Left kidney (tissue), 2 donors: ENCODE data around the gene THOC1. TPM values are rescaled to one million over a fixed set of nuclear protein-coding genes. Genes with fewer than 3 reads are reported as not detected.

Experiments used
- DNase-seq: peaks from one replicate; pipeline ENCODE4 v3.0.0-alpha.2; 2013
- polyA plus RNA-seq: library from polyadenylated mRNA; unstranded; fragments of 120-200 nt; gene quantifications from one replicate; pipeline ENCODE4 v1.2.1, GENCODE V29; 2013; ENCODE audit not compliant: insufficient read length

The THOC1 gene
- polyA plus RNA-seq, 1 donor = 139 TPM

DNA sequence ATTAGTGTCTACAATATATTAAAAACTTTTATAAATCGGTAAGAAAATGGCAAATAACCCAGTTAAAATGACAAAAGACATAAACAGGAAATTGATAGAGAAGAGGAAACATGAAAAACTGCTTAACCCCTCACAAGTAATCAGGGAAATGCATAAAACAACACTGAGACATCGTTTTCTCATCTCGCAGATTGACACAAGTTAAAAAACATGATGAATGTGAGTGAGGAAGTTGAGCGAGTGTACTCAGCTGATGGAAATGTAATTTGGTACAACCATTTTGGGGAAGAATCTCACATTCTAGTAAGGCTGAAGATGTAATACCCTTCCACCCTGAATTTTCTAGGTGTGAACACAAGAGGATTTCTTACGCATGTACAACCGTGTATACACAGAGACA, 18.0 kb upstream of the THOC1 start:
- DNase-seq = no peak

DNA sequence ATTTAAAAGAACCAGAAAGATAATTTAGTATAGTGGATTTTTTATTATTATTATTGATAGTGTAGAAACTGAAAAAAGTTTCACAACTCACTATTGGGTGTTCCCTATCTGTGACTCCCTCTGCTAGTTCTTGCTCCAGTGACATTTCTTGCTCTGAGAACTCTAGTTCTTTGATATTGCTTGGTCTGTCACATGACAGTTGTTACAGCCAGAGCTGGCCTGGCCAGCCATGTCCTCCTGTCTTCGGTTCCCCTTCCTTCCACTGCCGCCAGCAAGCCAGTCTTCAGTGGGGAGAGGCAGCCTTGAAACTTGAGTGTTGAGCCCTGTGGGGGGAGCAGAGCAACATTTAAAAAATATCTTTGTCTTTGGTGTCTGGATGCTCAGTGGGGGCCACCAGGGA, 7.6 kb upstream of the THOC1 start:
- no peak for DNase-seq

DNA sequence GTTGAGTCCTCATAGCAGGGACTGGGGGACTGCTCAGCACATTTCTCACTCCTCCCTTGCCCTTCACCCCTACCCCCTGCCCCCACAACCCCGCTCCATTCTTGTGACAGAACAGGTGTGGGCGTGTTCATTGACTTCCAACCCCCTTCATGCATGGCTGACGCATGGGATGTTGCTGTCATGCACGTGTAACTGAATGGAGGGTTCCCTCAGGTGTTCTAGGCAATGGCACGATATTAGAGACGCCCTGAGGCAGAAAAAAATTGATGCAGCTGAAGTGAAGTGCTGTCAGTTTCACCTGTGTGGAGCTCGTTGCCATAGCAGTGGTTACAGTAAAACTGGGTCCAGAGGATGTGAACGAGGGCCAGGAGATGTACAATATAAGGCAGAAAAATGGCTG, 6.5 kb upstream of the THOC1 start:
- no peak for DNase-seq

- DNase-seq = no peak
Measured at GRCh38 chr18:273525-273924, 5.7 kb upstream of the THOC1 start.

DNA sequence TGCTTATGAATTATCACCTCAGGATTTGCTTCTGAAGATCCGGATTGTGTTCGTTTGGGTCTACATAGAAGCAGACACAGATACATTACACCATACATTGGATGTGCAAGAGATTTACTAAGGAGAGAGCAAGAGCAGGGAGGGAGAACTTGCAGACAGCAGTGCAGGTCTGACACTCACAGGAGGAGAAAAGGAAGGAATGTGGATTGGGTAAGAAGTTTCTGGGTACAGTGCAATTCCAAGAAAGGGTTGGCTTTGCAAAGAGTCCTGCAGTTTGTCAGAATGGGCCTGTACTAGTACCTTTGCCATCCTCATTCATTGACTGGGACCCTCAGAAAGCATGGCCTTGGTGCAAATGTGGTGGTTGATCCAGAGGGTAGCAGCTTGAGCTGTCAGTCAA, 4.8 kb upstream of the THOC1 start:
- DNase-seq = no peak

DNA sequence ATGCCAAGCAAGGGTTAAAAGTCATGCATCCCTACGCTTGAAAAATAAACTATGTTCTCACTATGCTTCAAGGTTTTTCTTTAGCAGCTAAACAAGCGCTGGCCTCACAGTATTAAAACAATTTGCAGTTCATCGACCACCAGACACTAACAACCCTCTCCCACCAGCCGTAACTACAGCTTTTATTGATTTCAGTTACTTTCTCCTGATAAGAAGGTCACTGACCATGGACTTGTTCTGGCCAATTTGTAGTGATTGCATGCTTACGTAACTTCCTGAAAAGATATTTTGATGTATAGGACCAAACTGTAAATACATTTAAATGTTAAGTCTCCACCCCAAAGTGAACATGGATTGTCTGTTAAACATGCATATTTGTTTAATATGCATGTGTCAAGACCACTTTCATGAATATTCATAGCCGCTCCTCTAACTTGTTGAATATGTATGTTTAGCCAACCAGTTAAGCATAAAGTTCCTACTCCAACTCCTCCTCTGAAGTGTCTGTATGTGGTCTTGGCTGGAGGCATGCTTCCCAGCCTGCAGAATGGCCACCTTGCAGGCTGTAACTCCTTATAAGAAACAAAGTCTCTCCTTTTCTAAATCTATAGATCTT, 1.7 kb upstream of the THOC1 start:
- DNase-seq = no peak

DNA sequence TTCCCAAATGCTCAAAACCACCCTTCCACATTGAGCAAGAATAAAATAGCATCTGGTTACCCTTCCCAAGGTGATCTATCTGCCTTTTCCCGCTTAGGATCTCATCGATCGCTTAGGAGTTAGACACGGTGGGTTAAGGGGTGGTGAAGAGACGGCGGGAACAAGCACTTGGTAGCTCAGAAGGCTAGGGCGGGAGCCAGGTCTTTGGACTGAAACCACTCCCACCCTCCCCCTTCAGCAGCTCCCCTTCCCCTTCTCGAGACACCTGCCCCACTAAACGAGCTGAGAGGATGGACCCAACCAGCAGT, 513 bp downstream of the THOC1 start:
- peak; percentile 31 for DNase-seq

- no peak for DNase-seq
Measured at GRCh38 chr18:261398-262073, 6.3 kb downstream of the THOC1 start.

- DNase-seq = no peak
Measured at GRCh38 chr18:260547-260946, 7.3 kb downstream of the THOC1 start.

GRCh38 chr18:255171-255570, 12.7 kb downstream of the THOC1 start:
- no peak for DNase-seq

DNA sequence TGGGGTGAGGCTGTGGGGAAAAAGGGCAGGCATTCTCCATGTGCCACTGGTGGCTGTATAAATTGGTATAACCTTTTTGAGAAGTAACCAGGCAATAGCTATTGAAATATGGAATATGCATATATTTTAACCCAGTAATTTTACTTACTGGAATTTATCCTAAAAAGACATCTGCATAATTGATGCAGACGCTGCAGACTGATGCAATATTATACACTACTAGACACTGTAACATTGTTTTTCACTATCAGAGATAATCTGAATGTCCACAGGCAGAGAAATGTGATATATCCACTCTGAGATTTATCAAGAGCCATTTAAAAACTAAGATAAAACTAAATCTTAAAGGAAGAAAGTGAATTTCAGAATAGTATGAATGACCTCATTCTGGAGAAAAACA, 14.7 kb downstream of the THOC1 start:
- DNase-seq = no peak

DNA sequence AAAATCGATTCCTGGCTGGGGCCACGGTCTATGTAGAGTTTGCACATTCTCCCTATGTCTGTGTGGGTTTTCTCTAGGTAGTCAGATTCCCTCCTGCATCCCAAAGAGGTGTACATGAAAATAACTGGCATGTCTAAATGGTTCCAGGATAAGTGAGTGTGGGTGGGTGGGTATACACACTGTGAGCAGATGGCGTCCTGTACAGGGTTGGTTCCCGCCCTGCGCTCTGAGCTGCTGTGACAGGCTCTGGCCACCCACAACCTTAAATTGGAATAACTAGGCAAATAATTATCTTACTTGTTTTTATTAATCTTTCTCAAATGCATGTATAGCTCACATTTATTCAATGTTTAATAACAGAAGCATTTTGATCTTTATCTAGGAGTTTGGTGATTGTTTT, 16.3 kb downstream of the THOC1 start:
- DNase-seq = no peak

DNA sequence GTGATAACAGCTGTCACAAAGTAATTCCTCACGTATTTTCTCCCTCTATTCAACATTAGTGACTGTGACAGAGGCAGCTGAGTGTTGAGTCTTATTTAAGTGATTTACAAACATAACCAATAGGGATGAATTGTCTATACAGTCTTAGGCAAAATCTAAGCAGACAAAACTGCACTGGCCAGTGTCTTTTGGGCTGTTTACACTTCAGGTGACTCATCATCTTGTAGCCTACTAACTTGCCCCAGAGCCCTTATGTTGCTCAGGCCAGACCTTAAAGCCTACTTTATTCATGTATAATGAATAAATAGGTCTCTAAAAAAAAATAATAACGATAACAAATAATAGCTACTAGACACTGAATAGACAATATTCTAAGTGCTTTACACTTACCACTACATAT, 17.2 kb downstream of the THOC1 start:
- DNase-seq = no peak

DNA sequence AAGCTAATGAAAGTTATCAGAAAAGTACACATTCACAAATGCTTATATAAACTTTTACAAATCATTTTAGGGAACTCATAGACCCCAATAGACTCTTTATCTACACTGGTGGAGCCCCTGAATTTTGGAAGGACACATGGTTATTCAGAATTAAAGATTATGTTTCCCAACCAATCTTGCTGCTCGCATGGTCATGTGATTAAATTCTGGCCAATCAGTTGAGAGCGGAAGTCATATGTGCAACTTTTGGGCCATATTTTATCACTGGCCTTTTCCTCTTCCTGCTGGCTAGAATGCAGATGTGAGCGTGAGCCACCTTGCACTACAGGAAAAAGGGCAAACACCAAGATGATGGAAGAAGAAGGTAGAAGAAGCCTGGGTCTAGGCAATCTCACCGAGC, 19.8 kb downstream of the THOC1 start:
- DNase-seq = no peak

DNA sequence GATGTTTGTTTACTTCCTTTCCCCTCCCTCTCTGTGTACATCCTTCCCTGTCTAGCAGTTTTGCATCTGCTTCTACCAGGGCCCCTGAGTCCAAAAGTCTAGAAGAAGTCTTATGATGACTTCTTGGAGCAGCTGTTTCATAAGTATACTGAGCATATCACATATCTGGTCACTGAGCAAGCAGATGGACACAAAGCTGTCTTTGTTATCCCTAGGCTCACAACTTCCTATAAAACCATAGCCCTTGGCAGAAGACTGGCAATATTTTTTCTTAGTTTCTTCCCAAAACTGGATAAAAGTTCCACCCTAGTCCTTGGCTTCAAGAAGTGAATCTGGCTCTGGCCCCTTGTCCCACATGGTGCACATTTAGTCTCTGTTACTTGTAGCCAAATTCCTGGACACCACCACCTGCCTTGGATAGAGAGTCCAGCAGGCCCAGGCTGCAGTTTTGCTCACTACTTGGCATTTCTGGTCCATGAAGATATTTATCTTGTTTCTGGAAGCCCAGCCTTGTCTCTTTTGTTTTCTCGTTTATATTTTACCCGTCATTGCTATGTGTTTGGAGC, 22.5 kb downstream of the THOC1 start:
- DNase-seq = no peak

- DNase-seq = no peak
Measured at GRCh38 chr18:240175-240574, 27.7 kb downstream of the THOC1 start.

DNA sequence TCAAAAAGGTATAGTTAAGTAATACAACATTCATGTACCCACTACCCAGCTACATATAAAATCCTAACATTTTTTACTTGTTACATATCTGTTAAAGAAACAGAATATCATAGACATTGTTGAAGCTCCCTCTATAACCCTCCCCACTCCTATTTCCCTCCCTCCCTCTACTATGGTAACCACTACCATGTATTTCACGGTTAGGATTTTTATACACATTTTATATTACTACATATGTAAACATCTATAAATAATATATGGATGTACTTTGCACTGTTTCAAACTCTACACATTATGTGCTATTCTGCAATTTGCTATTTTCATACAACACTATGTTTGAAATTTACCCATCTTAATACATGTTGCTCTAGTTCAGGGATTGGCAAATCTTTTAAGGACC, 36.3 kb downstream of the THOC1 start:
- no peak for DNase-seq

DNA sequence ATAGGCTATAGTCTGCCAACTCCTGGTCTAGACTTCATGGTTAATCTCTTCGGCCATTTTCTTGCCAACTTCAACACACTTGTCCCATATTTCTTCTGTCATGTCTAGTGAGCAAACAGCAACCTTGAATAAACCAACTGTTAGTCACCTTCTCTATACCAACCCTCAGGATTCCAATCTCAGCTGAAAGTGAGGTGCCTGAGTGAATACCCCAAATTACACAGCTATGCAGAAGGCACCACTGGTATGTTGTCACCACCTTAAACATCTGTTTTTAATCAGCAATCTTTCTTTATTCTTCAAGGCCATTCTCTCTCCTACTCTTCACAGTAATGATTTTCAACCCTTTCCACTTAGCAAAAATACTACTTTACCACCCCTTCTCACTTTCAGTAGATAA, 39.3 kb downstream of the THOC1 start:
- DNase-seq = no peak

DNA sequence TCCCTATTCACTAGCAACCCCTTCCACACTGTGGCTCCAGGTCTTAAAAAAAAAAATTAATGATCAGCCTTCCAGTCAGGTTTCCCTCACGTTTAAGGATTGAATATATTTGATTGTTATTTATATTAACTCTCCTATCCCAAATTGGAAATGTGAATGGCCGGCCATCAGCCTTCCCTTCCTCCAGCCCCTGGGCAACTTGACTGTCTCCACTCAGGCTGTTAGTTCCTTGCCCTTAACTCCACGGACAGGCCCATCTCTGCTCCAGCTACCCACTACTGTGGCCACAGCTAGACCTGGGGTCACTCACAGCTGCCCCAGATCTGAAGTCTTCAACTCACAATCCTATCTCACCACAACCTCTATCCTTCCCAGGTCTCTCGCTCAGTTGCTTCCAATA, 39.9 kb downstream of the THOC1 start:
- DNase-seq = no peak

DNA sequence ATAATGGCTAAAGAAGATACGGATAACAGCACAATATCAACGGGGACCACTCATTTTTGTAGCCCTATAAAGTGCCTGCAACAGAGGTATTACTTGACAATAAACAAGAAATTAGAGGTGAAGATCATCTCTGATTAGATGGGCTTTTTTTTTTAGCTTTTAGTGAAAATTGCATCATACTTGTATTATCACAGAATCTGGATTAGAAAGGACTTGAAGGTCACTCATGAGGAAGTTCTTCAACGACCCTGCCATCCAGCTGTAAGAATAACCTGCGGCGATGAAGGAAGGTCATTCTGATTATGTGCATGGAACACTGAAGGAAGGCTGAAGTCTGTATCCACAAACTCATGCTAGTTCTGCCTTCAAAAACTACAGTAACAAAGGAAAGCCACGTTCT, 40.5 kb downstream of the THOC1 start:
- no peak for DNase-seq

GRCh38 chr18:225745-226144, 42.1 kb downstream of the THOC1 start:
- DNase-seq = no peak

GRCh38 chr18:220708-221107, 47.1 kb downstream of the THOC1 start:
- no peak for DNase-seq

- no peak for DNase-seq
Measured at GRCh38 chr18:217532-218336, 50.1 kb downstream of the THOC1 start.
